PC-9 (cell line): ENCODE data around the gene MYCBPAP. TPM values are rescaled to one million over a fixed set of nuclear protein-coding genes. Genes with fewer than 3 reads are reported as not detected.

ENCODE experiments used
- BruUV-seq: library from RNA; stranded (reverse); fragments of 400-500 nt; replicated peaks from 2 replicates; lab custom pipeline; 2021; lab: Mats Ljungman, UMichigan
- CTCF ChIA-PET: fragments of 300-600 bp; sonication (Branson Sonifier 250); formaldehyde crosslinking; loops from one replicate; lab custom pipeline; 2022; ENCODE audit warnings: antibody characterized with exemption; lab: Charles Lee
- POLR2A ChIA-PET: fragments of 300-600 bp; sonication (Branson Sonifier 250); formaldehyde crosslinking; loops from one replicate; lab custom pipeline; 2022; ENCODE audit warnings: antibody characterized with exemption; ENCODE audit not compliant: unreplicated experiment; lab: Charles Lee
- DNase-seq, 2 experiments: peaks; one replicate each; pipeline versions ENCODE4 v3.0.0 to v3.0.0-alpha.2; 2015 to 2022; ENCODE audit warnings: mixed read lengths in 1 of 2
- H2AFZ ChIP-seq: fragments of 200-600 bp; sonication (generic); 2 replicates; pipeline ENCODE4 v1.8.1; 2017; ENCODE audit warnings: antibody characterized with exemption
- H3F3A ChIP-seq: fragments of 200-600 bp; sonication (generic); 2 replicates; pipeline ENCODE4 v1.8.1; 2017; ENCODE audit warnings: antibody characterized with exemption, mild to moderate bottlenecking, low read depth; ENCODE audit not compliant: insufficient read depth
- H3K27ac ChIP-seq: fragments of 200-600 bp; sonication (generic); 2 replicates; pipeline ENCODE4 v1.6.1; 2016; ENCODE audit warnings: mixed run types
- H3K27me3 ChIP-seq: fragments of 200-600 bp; sonication (generic); 2 replicates; pipeline ENCODE4 v1.6.1; 2016; ENCODE audit warnings: low read depth, mixed run types; ENCODE audit not compliant: insufficient read depth
- H3K36me3 ChIP-seq: fragments of 200-600 bp; sonication (generic); 2 replicates; pipeline ENCODE4 v1.6.1; 2016; ENCODE audit warnings: low read depth, mixed run types
- H3K4me1 ChIP-seq: fragments of 200-600 bp; sonication (generic); replicated peaks from 2 replicates; pipeline ENCODE4 v1.6.1; 2016; ENCODE audit warnings: mixed run types; ENCODE audit not compliant: insufficient read depth
- H3K4me2 ChIP-seq: fragments of 200-600 bp; sonication (generic); 2 replicates; pipeline ENCODE4 v1.6.1; 2017; ENCODE audit warnings: mixed run types
- H3K4me3 ChIP-seq: fragments of 200-600 bp; sonication (generic); 2 replicates; pipeline ENCODE4 v1.6.1; 2016; ENCODE audit warnings: mixed run types
- H3K79me2 ChIP-seq: fragments of 200-600 bp; sonication (generic); 2 replicates; pipeline ENCODE4 v1.6.1; 2017; ENCODE audit warnings: low read depth, mixed run types
- H3K9me2 ChIP-seq: fragments of 200-600 bp; sonication (generic); 2 replicates; pipeline ENCODE4 v1.8.1; 2017; ENCODE audit warnings: mild to moderate bottlenecking; ENCODE audit not compliant: insufficient read depth
- H3K9me3 ChIP-seq: fragments of 200-600 bp; sonication (generic); 2 replicates; pipeline ENCODE4 v1.8.1; 2016; ENCODE audit warnings: low read depth; ENCODE audit not compliant: insufficient read depth
- H4K20me1 ChIP-seq: fragments of 200-600 bp; sonication (generic); 2 replicates; pipeline ENCODE4 v1.8.1; 2017; ENCODE audit not compliant: insufficient read depth
- CTCF ChIP-seq: fragments of 200-600 bp; sonication (generic); conservative IDR thresholded peaks from 2 replicates; pipeline ENCODE4 v1.6.1; 2017; ENCODE audit warnings: mixed run types, antibody characterized with exemption, mild to moderate bottlenecking, moderate library complexity
- EZH2 ChIP-seq: fragments of 200-600 bp; sonication (generic); IDR thresholded peaks from 2 replicates; pipeline ENCODE4 v1.8.0; 2017; ENCODE audit warnings: antibody characterized with exemption, low read depth
- intact Hi-C: fragments of 100-400 bp; cut with micrococcal nuclease; formaldehyde crosslinking; loops from one replicate; pipeline ENCODE4 v1.10.0; 2022; ENCODE audit not compliant: unreplicated experiment
- total RNA-seq: library from RNA; stranded (reverse); gene quantifications from 2 replicates; pipeline ENCODE4 v1.2.3, GENCODE V29; 2021

Gene MYCBPAP
- total RNA-seq, 1 experiment from 2014 or later: 4.9 TPM

GRCh38 chr17:50508573-50509460 lies 578 bp downstream of the MYCBPAP start:
- BruUV-seq: no TSS peak
- intact Hi-C loops: no loop called here
- peaks cover 33% of the 10 kb centered on the region for H3F3A ChIP-seq
- no peak for DNase-seq
- TF ChIP-seq EZH2: no peak
- no peak for TF ChIP-seq CTCF
- H3K9me3 ChIP-seq: no peaks in the 10 kb centered on the region
- H2AFZ ChIP-seq: peak overlapping the region; percentile 66
- H3K9me2 ChIP-seq: no peaks in the 10 kb centered on the region
- no peaks in the 10 kb centered on the region for H3K27me3 ChIP-seq
- no peaks in the 10 kb centered on the region for H3K79me2 ChIP-seq
- peak overlapping the region; percentile 44; the same call in 1 of the 2 replicates for H3K4me3 ChIP-seq
- peaks cover 34% of the 10 kb centered on the region for H3K4me1 ChIP-seq
- ChIA-PET POLR2A (no interaction called here), CTCF (no interaction called here)
- no peak overlapping the region for H3K27ac ChIP-seq
- peak overlapping the region; percentile 66 for H3K4me2 ChIP-seq
- H4K20me1 ChIP-seq: no peaks in the 10 kb centered on the region
- H3K36me3 ChIP-seq: no peaks in the 10 kb centered on the region

- Histone ChIP-seq H3K27ac (peak overlapping the region; percentile 55), H3K9me2 (no peaks in the 10 kb centered on the region), H3K4me1 (peaks cover 27% of the 10 kb centered on the region), H3K79me2 (no peaks in the 10 kb centered on the region), H2AFZ (no peak overlapping the region), H3K36me3 (no peaks in the 10 kb centered on the region), H3F3A (peaks cover 26% of the 10 kb centered on the region), H3K27me3 (no peaks in the 10 kb centered on the region), H3K9me3 (no peaks in the 10 kb centered on the region), H4K20me1 (no peaks in the 10 kb centered on the region), H3K4me3 (peak overlapping the region; percentile 18; the same call in 1 of the 2 replicates), H3K4me2 (peak overlapping the region; percentile 68)
- ChIA-PET CTCF (no interaction called here), POLR2A (interaction anchor here (0.7 kb wide), 1 partner anchor 447 kb away, joined by 11 read pairs; no protein-coding TSS in a partner anchor)
- TF ChIP-seq EZH2 (no peak), CTCF (no peak)
- DNase-seq: peak; percentile 42 to 86
- intact Hi-C loops: loop anchor here (2.0 kb wide), 1 partner anchor 22 kb away; the partner anchor contains the start of gene EPN3
- no TSS peak for BruUV-seq
These were observed 2.8 kb downstream of the MYCBPAP start for GRCh38 chr17:50511058-50511457.

- peaks cover 26% of the 10 kb centered on the region for H3F3A ChIP-seq
- H3K27me3 ChIP-seq: no peaks in the 10 kb centered on the region
- no peaks in the 10 kb centered on the region for H3K79me2 ChIP-seq
- no peak for DNase-seq
- POLR2A ChIA-PET: no interaction called here
- H3K36me3 ChIP-seq: no peaks in the 10 kb centered on the region
- H3K9me2 ChIP-seq: no peaks in the 10 kb centered on the region
- BruUV-seq: no TSS peak
- no peak overlapping the region for H3K4me3 ChIP-seq
- H4K20me1 ChIP-seq: no peaks in the 10 kb centered on the region
- intact Hi-C loops: no loop called here
- no peak overlapping the region for H3K27ac ChIP-seq
- no peak for TF ChIP-seq CTCF
- no peak for TF ChIP-seq EZH2
- CTCF ChIA-PET: no interaction called here
- H3K9me3 ChIP-seq: no peaks in the 10 kb centered on the region
- H3K4me1 ChIP-seq: peaks cover 27% of the 10 kb centered on the region
- no peak overlapping the region for H3K4me2 ChIP-seq
- no peak overlapping the region for H2AFZ ChIP-seq
These were observed 5.3 kb downstream of the MYCBPAP start for GRCh38 chr17:50513495-50513894.
